ENCODE results near the gene RACGAP1. TPM values are rescaled to one million over a fixed set of nuclear protein-coding genes. Genes with fewer than 3 reads are reported as not detected.
A peak's percentile ranks its signal among the peaks of the same experiment; 100 is the strongest.
"Not testable (repeated sequence)": the region's sequence is repeated elsewhere in the genome, so short reads cannot be mapped to it uniquely, and the experiment has no call there.

RACGAP1 gene
- total RNA-seq, 4 donors from 2014 or later, result 10.5 to 23.7 (median 13.1) TPM

- 88 to 100% methylated on average over 2 of the region's 2 CpGs for WGBS, 2 donors (ENCODE audit: low coverage in 1 of 2)
These were observed 26.8 kb downstream of the RACGAP1 start for GRCh38 chr12:49998453-49998852.

GRCh38 chr12:49990273-49990672 lies 35.0 kb downstream of the RACGAP1 start:
- no peaks in the 10 kb centered on the region for H3K9me3 ChIP-seq
- WGBS, 2 donors (ENCODE audit: low coverage in 1 of 2), result 78 to 83% methylated on average over 4 of the region's 4 CpGs
- no peak for ATAC-seq
- H3K36me3 ChIP-seq, result peaks cover 0 to 46% of the 10 kb centered on the region in 2 donors
- no peak overlapping the region for H3K27ac ChIP-seq
- H3K27me3 ChIP-seq, result no peaks in the 10 kb centered on the region
- no peak overlapping the region for H3K4me3 ChIP-seq
- H3K4me1 ChIP-seq, result peaks cover 0 to 13% (median 0%) of the 10 kb centered on the region in 3 donors
- TF ChIP-seq CTCF (IDR thresholded peaks at IDR 0.05) (no peak), POLR2A (IDR thresholded peaks at IDR 0.05) (no peak), POLR2AphosphoS5 (IDR thresholded peaks at IDR 0.05) (no peak)

More at GRCh38 chr12:49998453-49998852, 26.8 kb downstream of the RACGAP1 start:
- no peak overlapping the region for H3K27ac ChIP-seq
- TF ChIP-seq CTCF (IDR thresholded peaks at IDR 0.05) (no peak), POLR2A (IDR thresholded peaks at IDR 0.05) (no peak), EP300 (IDR thresholded peaks at IDR 0.05) (no peak), POLR2AphosphoS5 (IDR thresholded peaks at IDR 0.05) (no peak)
- H3K4me3 ChIP-seq, result no peak overlapping the region
- H3K36me3 ChIP-seq, result peaks cover 0 to 68% of the 10 kb centered on the region in 2 donors
- no peaks in the 10 kb centered on the region for H3K27me3 ChIP-seq
- no peaks in the 10 kb centered on the region for H3K9me3 ChIP-seq
- peaks cover 0 to under 1% (median 0%) of the 10 kb centered on the region in 3 donors for H3K4me1 ChIP-seq
- no peak for ATAC-seq

- peaks cover 0 to 19% (median 0%) of the 10 kb centered on the region in 3 donors for H3K4me1 ChIP-seq
- not testable (repeated sequence) for H3K27me3 ChIP-seq, H3K9me3 ChIP-seq, H3K4me3 ChIP-seq, ATAC-seq, H3K27ac ChIP-seq
- WGBS, 2 donors (ENCODE audit: low coverage in 1 of 2), result 85 to 100% methylated on average over 2 of the region's 2 CpGs
- H3K36me3 ChIP-seq, result peaks cover 0 to 37% of the 10 kb centered on the region in 2 donors
These were observed 35.9 kb downstream of the RACGAP1 start for GRCh38 chr12:49989400-49989799.

GRCh38 chr12:49987625-49988303 lies 37.5 kb downstream of the RACGAP1 start:
- no peaks in the 10 kb centered on the region for H3K9me3 ChIP-seq
- H3K4me1 ChIP-seq, result peaks cover 0 to 29% (median 7%) of the 10 kb centered on the region in 3 donors
- H3K27ac ChIP-seq, result peak overlapping the region in 3 of 4 donors; percentile 3 to 31 (median 27)
- TF ChIP-seq POLR2A (IDR thresholded peaks at IDR 0.05) (no peak), POLR2AphosphoS5 (IDR thresholded peaks at IDR 0.05) (peak; percentile 8)
- WGBS, 2 donors (ENCODE audit: low coverage in 1 of 2), result 60 to 62% methylated on average over 3 of the region's 4 CpGs
- no peaks in the 10 kb centered on the region for H3K27me3 ChIP-seq
- no peak for ATAC-seq
- no peak overlapping the region for H3K4me3 ChIP-seq
- H3K36me3 ChIP-seq, result peaks cover 0 to 21% of the 10 kb centered on the region in 2 donors

- ATAC-seq, H3K27ac ChIP-seq: not testable (repeated sequence)
These were observed 38.8 kb downstream of the RACGAP1 start for GRCh38 chr12:49986476-49986875.

GRCh38 chr12:49985981-49986380 lies 39.3 kb downstream of the RACGAP1 start:
- Histone ChIP-seq H3K4me1 (peaks cover 0 to 29% (median 7%) of the 10 kb centered on the region in 3 donors), H3K4me3 (no peak overlapping the region), H3K27me3 (no peaks in the 10 kb centered on the region), H3K36me3 (peaks cover 0 to 8% of the 10 kb centered on the region in 2 donors), H3K27ac (no peak overlapping the region), H3K9me3 (no peaks in the 10 kb centered on the region)
- TF ChIP-seq POLR2A (IDR thresholded peaks at IDR 0.05) (no peak), POLR2AphosphoS5 (IDR thresholded peaks at IDR 0.05) (no peak), CTCF (IDR thresholded peaks at IDR 0.05) (no peak), EP300 (IDR thresholded peaks at IDR 0.05) (no peak)
- 88 to 100% methylated on average over 2 to 3 of the region's 5 CpGs for WGBS, 2 donors (ENCODE audit: low coverage in 1 of 2)
- ATAC-seq, result no peak

More at GRCh38 chr12:49986476-49986875, 38.8 kb downstream of the RACGAP1 start:
- H3K4me1 ChIP-seq, result peaks cover 0 to 29% (median 7%) of the 10 kb centered on the region in 3 donors
- not testable (repeated sequence) for H3K4me3 ChIP-seq, H3K36me3 ChIP-seq, H3K27me3 ChIP-seq, H3K9me3 ChIP-seq
- WGBS, 2 donors (ENCODE audit: low coverage in 1 of 2), result 87 to 100% methylated on average over 2 to 3 of the region's 3 CpGs

Data from gastroesophageal sphincter (tissue), 4 donors.